HG03045 (cell line): ENCODE measurements around the gene GTF3C6.
"Not testable (repeated sequence)": the region's sequence is repeated elsewhere in the genome, so short reads cannot be mapped to it uniquely, and the experiment has no call there.

Source experiments
- ATAC-seq: cut with Tn5 transposase; IDR thresholded peaks from one replicate; pipeline ENCODE4 v1.9.1; 2021; ENCODE audit warnings: mild to moderate bottlenecking, moderate library complexity; ENCODE audit not compliant: unreplicated experiment

The GTF3C6 gene

DNA sequence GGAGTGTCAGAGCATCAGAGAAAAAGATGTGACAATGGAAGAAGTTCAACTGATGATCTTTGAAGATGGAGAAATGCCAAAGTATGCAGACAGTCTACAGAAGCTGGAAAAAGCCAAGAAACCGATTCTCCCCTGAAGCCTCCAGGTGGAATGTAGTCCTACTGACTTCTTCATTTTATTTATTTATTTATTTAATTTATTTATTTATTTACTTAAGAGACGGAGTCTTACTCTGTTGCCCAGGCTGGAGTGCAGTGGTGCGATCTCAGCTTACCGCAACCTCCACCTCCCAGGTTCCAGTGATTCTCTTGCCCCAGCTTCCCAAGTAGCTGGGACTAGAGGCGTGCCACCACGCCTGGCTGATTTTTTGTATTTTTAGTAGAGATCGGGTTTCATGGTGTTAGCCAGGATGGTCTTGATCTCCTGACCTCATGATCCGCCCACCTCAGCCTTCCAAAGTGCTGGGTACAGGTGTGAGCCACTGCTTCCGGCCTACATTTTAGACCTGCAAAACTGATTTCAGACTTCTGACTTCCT lies 21.1 kb downstream of the GTF3C6 start:
- no peak for ATAC-seq

DNA sequence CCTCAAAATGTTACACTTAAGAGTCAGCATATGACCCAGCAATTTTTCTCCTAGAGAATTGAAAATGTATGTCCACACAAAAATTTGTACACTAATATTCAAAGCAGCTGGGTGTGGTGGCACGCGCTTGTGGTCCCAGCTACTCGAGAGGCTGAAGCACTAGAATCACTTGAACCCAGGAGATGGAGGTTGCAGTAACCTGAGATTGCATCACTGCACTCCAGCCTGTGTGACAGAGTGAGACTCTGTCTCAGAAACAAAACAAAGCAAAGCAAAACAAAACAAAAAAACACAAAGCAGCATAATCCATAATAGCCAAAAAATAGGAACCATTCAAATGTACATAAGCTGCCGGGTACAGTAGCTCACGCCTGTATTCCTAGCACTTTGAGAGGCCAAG lies 21.7 kb downstream of the GTF3C6 start:
- no peak for ATAC-seq

DNA sequence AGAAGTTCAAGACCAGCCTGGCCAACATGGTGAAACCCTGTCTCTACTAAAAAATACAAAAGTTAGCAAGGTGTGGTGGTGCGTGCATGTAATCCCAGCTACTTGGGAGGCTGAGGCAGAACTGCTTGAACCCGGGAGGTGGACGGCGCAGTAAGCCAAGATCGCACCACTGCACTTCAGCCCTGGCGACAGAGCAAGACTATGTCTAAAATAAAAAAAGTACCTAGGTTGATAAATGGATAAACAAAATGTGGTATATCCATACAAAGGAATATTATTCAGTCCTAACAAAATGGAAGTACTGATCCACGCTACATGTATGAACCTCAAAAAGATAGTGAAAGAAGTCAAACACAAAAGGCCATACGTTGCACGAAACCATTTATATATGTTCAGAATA lies 22.1 kb downstream of the GTF3C6 start:
- ATAC-seq = no peak

DNA sequence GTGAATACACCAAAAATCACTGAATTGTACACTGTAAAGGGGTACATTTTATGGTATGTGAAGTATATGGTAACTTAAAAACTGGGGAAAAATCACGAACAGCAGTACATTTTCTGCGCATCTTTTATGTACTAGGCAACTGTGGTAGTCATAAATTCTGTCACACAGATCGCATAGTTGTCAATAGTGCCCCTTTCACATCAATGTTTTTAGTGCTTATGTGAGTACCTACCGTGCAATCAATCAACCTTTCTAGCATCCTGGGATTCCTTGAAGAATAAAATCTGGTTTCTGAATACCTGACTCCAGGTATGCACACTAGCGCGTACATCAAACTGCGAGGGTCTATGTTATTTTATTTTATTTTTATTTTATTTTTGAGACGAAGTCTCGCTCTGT lies 22.7 kb downstream of the GTF3C6 start:
- no peak for ATAC-seq

DNA sequence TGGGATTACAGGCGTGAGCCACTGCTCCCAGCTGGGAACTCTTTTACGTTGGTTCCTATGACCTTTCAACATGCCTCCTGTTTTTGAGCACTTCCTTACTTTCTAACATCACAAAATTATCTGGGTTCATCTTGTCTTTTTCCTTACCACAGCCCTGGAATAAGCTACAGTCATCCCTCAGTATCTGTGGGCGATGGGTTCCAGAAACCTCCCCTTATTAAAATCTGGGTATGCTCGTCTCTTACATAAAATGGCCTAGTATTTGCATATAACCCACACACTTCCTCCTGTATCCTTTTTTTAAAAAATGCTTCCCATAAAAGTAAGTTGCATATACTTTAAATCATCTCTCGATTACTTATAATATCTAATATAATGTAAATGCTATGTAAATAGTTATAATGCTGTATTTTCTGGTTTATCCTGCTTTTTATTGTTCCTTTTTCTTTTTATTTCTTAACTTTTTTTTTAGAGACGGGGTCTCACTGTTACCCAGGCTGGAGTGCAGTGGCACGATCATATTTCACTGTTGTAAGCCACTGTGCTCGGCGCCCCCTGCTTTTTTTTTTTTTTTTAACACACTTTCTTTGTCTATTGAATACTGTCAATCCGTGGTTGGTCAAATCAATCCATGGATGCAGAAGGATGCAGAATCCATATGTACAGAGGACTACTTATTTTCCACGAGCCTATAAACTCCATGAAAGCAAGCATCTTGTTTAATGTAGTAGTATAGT lies 32.5 kb downstream of the GTF3C6 start:
- ATAC-seq = no peak

DNA sequence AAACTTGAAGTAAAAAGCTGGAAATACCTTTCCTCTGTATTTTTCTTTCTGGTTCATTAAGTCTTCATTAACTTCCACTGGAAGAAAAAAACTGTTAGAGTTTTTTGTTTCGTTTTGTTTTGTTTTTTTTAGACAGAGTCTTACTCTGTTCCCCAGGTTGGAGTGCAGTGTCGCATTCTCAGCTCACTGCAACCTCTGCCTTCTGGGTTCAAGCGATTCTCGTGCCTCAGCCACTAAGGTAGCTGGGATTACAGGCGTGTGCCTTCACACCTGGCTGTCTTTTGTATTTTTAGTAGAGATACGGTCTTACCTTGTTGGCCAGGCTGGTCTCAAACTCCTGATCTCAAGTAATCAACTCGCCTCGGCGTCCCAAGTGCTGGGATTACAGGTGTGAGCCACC lies 38.2 kb downstream of the GTF3C6 start:
- no peak for ATAC-seq

DNA sequence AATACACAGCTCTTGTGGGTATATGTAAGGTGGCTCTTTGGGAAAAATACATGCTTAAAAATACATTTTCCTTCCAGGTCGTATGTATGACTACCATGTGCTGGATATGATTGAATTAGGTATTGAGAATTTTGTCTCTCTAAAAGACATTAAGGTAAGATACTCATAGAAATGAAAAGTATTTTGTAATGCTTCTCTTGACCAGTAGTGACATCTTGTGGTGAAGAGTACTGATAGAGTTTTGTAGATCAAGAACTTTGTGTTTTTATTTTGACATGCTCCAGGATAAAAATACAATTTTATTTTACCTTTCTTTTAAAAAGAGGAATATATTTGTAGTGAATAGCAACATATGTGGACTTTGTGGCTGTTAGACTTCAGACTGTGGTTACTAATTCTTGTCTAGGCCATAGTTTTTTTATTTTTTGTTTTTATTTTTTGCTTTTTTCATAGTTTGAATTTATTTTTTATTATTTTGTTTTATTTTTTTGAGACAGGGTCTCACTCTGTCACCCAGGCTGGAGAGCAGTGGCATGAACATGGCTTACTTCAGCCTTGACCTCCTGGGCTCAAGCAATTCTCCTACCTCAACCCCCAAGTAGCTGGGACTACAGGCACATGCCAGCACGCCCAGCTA lies 41.2 kb downstream of the GTF3C6 start:
- ATAC-seq = no peak

DNA sequence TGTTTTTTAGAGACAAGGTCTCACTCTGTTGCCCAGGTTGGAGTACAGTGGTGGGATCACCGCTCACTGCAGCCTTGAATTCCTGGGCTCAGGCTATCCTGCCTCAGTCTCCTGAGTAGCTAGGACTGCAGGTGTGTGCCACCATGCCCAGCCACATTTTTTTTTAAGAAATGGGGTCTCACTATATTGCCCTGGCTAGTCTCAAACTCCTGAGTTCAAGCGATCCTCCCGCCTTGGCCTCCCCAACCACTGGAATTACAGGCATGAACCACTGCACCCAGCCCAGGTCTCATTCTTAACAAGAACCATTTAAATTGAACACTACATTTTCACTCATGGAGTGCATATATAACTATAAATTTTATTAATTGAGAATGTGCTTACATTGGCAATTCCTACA lies 43.8 kb downstream of the GTF3C6 start:
- no peak for ATAC-seq

DNA sequence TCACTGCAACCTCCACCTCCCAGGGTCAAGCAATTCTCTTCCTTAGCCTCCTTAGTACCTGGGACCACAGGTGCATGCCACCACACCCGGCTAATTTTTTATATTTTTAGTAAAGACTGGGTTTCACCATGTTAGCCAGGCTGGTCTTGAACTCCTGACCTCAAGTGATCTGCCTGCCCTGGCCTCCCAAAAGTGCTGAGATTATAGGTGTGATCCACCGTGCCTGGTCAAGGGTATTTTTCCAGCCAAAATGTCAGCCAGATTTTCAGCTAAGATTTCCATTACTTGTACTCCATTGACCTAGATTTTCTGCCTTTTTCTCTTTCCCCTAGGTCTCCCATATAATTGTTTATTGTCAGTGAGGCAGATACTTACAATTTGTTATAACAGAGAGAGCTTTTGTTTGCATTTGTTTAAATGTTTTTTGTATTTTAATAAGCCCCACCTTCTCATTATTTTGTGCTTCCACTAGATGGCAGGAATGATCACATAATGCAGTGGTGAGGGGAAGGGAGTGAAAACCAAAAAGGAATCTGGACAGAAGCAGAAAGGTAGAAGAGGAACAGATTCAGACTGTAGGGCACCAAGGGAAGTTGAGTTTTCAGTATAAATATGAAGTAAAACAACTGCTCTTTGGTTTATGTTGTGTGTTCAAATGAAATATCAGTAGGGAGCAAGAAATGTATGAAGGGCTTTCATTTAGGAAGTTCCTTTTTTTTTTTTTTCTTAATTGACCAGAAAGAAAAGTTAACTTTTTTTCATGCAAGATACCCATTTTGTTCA lies 53.0 kb downstream of the GTF3C6 start:
- no peak for ATAC-seq

DNA sequence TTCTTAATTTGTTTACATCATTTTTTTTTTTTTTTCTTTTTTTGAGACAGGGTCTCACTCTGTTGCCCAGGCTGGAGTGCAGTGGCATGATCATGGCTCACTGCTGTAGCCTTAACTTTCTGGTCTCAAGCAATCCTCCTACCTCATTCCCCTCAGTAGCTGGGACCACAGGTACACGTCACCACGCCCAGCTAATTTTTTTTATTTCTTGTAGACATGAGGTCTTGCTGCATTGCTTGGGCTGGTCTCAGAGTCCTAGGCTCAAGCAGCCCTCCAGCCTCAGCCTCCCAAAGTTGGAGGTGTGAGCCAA lies 53.6 kb downstream of the GTF3C6 start:
- ATAC-seq = no peak

DNA sequence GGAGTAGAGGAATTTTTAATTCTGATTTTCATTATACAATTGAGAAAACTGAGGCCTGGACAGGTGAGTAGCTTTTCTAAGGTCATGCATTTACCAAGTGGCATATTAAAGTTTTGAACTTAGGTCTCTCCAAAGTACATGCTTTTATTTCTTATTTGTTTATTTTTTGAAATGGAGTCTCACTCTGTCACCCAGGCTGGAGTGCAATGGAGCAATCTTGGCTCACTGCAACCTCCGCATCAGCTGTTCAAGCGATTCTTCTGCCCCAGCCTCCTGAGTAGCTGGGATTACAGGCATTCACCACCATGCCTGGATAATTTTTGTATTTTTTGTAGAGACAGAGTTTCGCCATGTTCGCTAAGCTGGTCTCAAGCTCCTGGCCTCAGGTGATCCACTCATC lies 54.0 kb downstream of the GTF3C6 start:
- ATAC-seq = not testable (repeated sequence)

DNA sequence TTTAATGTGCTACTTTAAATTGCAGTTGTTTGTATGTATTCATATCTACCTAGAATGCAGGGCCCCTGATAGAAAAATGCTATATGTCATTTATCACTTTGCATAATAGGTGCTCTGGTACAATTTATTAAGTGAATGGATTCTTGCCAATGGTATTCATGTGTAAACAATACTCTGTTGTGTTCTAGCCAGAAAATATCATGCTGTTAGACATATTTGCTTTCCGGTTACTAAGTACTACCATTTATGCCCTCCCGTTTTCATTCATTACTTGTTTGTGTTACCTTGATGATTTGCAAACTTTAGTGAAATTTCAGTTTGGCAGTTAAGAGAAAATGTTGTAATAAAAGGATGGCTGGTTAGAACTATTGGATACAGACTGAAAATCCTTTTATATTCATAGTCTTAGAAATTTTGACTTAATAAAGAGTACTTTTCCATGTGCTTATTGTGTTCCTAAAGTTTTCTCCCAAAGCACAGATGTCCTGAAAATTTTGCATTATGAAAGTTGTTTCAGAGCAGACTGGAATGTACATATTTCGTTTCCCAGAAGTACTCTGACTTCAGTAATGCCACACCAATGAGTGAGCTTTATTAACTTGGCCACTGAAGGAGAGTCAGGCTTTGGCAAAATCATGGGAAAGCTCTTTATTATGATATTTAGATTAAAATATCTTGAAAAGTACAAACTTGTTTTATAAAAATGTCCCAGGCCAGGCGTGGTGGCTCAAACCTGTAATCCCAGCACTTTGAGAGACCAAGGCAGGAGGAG lies 54.8 kb downstream of the GTF3C6 start:
- no peak for ATAC-seq

DNA sequence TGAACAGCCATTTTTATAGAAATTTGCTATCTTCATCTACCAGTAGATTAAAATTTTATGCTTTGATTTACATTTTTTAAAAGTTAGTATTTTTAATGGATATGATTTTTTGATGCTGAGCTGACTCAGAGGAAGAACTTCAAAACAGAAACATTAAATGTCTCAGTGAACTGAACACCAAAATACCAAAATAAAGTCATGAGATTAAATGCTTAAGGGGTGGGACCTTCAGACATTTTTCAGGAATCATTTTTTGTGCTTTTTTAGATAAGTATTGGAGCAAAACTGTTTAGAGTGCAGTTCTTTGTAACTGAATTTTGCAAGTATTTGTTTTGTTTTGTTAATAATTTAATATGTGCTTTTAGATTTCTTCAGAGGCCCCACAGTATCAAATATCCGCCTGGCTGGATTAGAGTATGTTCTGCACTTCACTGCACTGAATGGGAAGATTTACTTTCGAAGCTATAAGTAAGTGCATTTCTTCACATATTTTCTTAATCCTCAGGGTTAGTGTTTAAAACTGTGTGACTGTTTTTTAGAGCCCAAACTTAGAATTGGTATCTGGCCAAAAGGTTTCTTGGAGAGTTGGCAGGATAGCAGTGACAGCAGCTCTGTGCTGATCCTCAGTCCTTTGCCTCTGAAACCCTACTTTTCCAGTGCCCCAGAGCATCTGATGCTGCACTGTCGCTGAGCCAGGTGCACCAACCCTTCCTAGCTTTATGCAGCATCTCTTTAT lies 57.1 kb downstream of the GTF3C6 start:
- no peak for ATAC-seq

DNA sequence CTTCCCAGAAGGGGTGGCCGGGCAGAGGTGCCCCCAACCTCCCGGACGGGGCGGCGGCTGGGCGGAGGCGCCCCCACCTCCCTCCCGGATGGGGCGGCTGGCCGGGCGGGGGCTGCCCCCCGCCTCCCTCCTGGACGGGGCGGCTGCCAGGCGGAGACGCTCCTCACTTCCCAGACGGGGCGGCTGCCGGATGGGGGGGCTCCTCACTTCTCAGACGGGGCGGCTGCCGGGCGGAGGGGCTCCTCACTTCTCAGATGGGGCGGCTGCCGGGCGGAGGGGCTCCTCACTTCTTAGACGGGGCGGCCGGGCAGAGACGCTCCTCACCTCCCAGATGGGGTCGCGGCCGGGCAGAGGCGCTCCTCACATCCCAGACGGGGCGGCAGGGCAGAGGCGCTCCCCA lies 58.7 kb downstream of the GTF3C6 start:
- ATAC-seq = not testable (repeated sequence)
